GM19452 (cell line): ENCODE results near the gene ING3.
"Not testable (repeated sequence)": the region's sequence is repeated elsewhere in the genome, so short reads cannot be mapped to it uniquely, and the experiment has no call there.

ENCODE experiments used
- ATAC-seq: cut with Tn5 transposase; IDR thresholded peaks from one replicate; pipeline ENCODE4 v1.9.1; 2021; ENCODE audit not compliant: unreplicated experiment

Gene ING3

DNA sequence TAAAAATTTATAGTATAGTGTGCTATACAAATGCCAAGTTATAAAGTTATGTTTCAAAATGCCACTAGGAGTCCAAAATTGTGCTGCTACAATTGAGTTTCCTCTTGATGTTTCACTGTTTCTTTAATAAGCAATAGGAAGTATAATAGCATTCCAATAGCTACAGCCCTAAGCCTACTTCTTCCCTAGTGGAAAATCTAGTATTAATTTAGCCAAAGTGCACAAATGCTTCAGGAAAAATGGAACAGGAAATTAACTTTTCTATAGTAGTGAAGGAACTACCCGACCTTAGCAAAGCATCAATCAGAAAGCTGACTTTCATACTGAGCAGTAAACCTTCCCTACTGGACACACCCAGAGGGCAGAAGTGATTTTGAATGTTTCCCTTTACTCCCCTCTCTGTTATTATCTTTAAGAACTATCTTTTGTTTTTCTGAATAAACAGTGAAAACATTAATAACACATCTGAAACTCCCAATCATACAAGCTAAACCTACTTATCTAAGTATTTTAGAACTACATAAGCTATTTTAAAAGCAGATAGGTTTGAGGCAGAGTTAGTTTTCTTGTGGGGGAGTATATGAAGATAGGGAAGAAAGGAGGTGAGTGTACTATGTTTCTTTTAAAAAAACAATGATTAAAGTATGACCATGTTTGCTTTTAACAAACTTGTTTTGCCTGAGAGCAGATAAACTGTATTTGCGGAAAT is 51.6 kb downstream of the ING3 start:
- ATAC-seq, result no peak

DNA sequence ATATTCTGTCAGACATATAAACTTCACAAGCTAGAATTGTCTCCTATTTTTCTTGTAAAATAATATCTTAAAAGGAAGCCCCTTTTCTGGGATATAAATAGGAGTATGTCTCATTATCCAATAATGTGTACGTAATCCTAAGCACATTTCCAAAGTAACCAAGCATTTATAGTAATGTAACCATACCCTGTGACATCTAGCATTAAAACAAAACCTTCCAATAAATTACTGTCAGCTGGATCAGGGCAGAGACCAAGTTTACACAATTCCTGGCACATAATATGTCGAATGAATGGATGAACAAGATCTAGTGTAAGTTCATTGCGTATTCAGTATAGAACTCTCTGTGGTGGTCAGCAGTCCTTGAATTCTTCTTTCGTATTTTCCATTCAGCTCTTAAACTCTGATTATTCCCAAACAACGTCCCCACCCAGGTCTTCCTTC is 52.2 kb downstream of the ING3 start:
- no peak for ATAC-seq

DNA sequence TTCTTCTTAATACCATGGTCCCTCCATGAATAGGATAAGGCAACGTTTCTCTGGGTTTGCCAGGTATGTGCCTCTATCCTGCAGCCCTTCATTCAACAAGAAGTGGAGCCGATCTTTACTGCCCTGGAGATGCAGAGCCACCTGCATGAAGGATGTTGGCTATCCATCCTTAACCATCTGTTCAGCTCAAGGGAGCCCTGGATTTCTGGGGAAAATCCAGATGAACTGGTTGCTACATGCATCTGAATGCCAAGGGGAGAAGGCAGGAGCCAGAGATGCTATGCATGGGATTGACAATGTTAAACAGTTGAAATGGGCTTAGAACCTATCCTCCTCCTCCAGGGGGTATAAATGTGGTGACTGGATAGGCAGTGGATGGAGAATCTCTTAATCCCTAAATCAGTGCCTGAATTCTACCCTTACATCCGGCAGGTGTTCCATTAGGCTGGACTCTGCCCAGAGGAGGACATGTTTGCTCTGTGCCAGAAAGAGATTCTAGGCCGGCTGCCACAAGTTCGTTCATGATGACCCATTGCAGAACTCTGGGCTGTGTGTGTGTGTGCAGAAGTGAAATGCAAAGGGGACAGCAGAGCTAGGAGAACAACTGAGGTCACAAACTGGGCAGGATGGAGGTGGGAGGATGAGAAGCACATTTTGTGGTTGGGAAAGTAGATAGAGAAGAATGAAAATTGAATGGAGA is 53.6 kb downstream of the ING3 start:
- no peak for ATAC-seq

DNA sequence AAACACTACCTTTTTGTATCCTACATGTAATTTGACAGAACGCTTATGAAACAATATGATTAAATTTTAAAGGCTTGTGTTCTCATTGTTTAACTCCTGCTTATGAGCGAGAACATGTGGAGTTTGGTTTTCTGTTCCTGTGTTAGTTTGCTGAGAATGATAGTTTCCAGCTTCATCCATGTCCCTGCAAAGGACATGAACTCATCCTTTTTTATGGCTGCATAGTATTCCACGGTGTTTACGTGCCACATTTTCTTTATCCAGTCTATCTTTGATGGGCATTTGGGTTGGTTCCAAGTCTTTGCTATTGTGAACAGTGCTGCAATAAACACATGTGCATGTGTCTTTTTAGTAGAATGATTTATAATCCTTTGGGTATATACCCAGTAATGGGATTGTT is 54.5 kb downstream of the ING3 start:
- ATAC-seq, result not testable (repeated sequence)

GRCh38 chr7:121005996-121006584 is 55.5 kb downstream of the ING3 start:
- no peak for ATAC-seq

- ATAC-seq, result no peak
Observed at GRCh38 chr7:121006711-121007315, 56.2 kb downstream of the ING3 start.

DNA sequence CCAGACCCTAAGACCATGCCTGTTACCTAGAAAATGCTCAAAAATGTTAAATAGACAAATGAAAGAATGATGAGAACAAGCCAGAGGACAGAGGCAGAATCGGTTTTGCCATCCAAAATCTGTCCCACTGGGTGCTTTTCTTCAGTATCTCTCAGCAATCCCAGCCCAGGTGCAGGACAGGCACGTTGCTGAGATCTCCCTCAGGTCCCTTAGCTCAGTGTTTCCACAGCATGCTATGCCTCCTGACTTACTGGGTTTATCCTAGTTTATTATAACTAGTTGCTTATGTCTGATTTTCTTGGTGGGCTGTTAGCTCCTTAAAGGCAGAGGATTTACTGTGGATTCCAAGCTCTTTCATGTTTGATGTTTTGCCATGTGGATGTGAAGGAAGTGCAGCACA is 58.2 kb downstream of the ING3 start:
- no peak for ATAC-seq

DNA sequence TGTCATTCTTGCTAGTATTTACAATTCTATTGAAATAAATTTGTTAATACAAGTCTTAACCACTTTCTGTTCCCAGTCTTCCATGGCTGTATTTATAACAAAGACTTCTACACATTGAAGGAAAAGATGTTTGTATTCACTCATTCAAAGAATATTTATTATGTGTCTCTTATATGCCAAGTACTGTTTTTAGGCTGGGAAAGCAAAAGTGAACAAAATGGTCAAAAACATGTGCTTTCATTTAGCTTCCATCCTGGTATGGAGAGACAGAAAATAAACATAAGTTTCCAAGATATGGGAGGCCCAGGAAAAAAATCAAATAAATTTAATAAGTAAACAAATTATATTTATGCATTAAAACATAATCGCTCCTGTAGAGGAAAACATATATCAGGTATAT is 60.8 kb downstream of the ING3 start:
- ATAC-seq, result no peak

DNA sequence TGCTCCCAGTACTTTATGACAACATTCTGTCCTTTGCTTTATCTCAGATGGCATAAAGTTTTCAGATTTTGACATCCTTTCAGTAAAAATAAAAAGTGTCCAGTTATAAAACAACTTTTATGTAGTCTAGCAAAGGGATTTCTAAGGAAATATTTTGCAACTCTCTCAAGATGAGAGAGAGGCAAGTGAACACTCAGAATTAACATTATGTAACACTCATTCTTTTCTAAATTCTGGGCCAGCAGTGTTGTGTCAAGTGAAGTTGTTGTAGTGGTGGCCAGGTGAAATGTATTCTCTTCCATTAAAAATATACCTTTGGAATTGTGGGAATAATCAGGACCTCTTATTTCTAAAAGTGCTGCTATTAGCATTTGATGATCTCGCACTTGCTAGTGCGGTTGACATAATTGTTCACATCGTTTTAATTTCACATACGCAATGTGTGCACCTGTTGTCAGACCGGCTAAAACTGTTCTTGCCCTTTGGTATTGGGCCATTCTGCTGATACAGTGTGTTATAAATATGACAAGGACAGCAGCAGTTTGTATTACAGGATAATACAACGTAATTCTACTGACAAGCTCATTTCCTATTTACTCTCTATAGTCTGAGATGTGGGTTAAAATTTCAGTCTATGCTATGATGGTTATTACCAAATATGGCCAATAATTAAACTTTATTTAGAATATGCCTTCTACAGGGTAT is 61.7 kb downstream of the ING3 start:
- ATAC-seq, result no peak

DNA sequence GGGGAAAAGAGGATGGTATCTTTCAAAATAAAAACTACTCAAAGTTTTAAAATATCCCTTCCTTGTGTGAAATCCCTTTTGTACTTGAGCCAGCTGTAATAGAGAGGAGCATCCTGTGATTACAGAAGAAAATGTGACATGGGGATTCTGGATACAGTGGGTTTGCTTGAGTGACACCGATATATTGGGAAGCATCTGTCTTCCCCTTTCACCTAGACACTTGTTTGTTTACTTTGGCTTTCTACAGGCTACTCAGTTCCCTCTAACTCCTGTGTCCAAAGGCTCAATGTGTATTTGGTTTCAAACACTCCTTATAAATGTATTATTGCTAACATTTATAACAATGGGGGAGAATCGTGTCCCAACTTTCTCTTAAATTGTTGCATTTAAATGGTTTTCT is 62.3 kb downstream of the ING3 start:
- no peak for ATAC-seq

- ATAC-seq, result no peak
Observed at GRCh38 chr7:121015560-121015959, 65.0 kb downstream of the ING3 start.

DNA sequence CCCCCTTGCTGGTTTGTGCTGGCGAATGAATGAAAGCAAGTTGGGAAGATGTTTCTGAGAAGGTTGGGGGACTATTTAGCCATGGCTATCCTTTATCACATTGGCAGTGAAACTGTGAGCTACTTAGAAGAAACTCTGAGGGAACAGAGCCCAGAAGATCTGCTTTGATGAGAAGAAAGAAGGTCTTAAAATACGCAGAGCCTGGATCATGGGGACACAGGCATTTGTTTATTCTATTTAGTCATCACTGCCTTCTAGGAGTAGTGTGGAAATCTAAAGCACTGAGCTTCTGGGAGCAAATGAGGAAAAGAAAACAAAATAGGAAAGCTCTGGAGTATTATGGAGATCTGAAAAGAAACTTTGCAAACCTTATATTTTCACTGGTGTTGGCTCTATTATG is 66.4 kb downstream of the ING3 start:
- ATAC-seq, result no peak

DNA sequence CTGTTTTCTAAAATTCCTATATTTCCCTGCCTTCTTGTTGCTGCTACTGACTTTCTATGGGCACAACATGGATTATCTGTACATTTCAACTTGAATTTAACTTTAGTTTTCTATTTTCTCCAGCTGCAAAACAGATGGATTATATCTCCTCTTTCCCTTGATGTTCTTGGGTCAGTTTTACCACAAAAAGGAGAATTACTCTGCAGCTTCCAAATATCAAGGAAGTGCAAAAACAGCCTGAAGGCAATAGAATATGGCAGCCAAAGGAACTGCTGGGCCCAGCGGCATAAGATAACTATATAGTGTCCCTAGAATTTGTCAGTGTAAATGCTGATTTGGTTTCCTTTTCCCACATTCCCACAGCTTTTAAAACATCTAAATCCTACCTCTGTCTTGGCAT is 67.0 kb downstream of the ING3 start:
- ATAC-seq, result no peak

DNA sequence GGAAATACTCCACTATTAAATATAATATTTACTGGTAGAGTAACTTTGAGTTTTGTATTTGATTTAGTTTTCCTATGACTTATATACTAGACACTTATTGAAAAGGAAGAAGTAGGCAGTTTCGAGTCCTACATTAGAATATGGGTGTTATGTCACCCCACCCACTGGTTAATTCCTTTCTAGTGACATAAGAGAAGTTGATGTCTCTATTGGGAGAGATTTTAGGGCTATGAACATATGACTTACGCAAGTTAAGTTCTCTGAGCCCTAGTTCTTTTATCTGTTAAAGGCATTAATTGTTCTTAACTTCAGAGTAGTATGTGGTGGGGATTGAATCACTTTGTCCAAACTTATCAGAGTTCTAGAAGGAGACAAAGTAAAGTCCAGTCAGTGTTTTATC is 68.4 kb downstream of the ING3 start:
- no peak for ATAC-seq

DNA sequence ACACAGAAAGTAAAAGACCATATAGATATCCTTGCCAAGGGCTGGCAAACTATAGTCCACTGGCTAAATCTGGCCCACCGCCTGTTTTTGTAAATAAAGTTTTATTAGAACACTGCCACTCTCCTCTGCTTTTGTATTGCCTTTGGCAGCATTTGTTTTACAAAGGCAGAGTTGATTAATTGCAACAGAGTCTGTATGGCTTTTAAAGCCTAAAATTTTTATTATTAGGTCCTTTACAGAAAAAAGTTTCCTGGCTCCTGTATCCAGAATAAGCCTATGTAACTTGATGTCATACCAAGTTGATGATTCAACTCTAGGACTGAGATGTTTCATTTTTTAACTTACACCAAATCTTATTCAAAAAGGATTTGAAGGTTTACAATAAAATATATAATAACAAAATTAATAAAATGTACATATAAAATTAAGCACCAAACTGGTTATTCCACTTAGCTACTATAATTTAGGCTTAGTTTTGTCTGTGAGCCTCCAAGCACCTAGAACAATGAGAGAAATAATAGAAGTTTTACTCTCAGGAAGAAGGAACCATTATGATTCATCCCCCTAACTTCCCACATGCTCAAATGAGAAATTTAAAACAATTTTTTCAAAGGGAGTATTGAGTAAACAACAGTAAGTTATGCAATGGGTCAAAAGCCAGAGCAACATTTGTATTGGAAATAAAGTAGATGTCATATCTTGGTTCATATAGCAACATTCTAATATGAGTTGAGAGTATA is 69.8 kb downstream of the ING3 start:
- ATAC-seq, result no peak

- no peak for ATAC-seq
Observed at GRCh38 chr7:121020989-121021969, 70.7 kb downstream of the ING3 start.

DNA sequence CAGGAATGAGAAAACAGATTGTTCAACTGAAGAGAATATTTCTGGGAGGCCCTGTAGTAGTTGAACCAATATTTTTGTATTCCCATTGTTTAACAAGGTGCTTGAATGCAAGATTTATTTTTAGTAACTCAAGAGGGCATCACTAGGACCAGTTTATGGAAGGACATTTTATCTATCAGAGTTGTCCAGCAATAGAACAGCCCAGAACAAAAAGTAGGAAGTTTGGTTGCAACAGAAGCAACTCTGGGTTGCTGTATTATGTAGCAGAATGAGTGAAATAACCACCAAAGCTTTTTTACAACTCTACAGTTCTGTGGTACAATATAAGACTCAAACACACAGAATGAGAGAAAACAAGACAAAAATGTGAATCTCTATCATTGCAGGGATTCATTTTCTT is 72.6 kb downstream of the ING3 start:
- no peak for ATAC-seq

- ATAC-seq, result no peak
Observed at GRCh38 chr7:121023683-121024511, 73.3 kb downstream of the ING3 start.

DNA sequence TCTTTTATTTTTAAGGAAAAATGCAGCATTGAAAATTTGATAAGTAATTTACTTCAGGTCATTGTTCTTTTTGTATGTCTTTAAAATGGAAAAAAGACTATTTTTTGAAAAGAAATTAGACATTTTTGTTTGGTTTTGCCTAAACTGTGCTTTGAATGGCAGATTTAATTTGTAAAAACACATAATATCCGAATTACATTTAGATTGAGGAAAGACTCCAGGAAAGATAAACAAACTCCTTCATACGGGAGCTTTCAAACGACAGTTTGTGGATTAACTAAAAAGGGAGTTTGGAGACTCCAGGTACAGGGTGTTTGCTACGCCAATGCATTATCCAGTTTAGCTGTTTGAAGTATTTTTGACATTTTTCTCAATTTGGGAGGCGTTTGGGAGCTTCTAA is 74.0 kb downstream of the ING3 start:
- no peak for ATAC-seq
